ENCODE results near the gene HOMER3. TPM values are rescaled to one million over a fixed set of nuclear protein-coding genes. Genes with fewer than 3 reads are reported as not detected.

Gene HOMER3
- total and polyA plus RNA-seq, 2 experiments from 2014 or later = 16.7 to 38.4 TPM

GRCh38 chr19:18901491-18901890, 39.5 kb downstream of the HOMER3 start (continued):
- TF ChIP-seq ETS1 (IDR thresholded peaks at IDR 0.05) (no peak), EZH2phosphoT487 (IDR thresholded peaks at IDR 0.05; ENCODE audit: unreplicated experiment) (no peak), JUNB (IDR thresholded peaks at IDR 0.05; ENCODE audit: unreplicated experiment) (no peak), CREB1 (CRISPR knock-in tag; IDR thresholded peaks at IDR 0.05; ENCODE audit: low read depth) (no peak), STAT1 (IDR thresholded peaks at IDR 0.05; ENCODE audit: unreplicated experiment) (no peak), REST (IDR thresholded peaks at IDR 0.05; ENCODE audit: unreplicated experiment) (no peak), CTCF (conservative IDR thresholded peaks at IDR 0.05; ENCODE audit: low read depth in 2 of 2) (no peak), POLR2AphosphoS5 (IDR thresholded peaks at IDR 0.05; ENCODE audit: low read depth) (no peak), EZH2 (IDR thresholded peaks at IDR 0.05; ENCODE audit: low read depth, unreplicated experiment) (no peak), ZNF331 (CRISPR knock-in tag; IDR thresholded peaks at IDR 0.05; ENCODE audit: low read depth) (no peak)

- ATAC-seq (no peak), DNase-seq (ENCODE audit: low spot score) (no peak)
- no peak overlapping the region for H3K4me2 ChIP-seq
- H3F3A ChIP-seq (replicated peaks; ENCODE audit: low read depth) = peaks cover 2% of the 10 kb centered on the region; the same call in 1 of the 2 replicates
- H3K9me2 ChIP-seq (ENCODE audit: insufficient read depth) = no peaks in the 10 kb centered on the region
- no peaks in the 10 kb centered on the region; the same call in 1 of the 2 replicates for H4K20me1 ChIP-seq (replicated peaks; ENCODE audit: insufficient read depth)
- H3K79me2 ChIP-seq (replicated peaks; ENCODE audit: insufficient read depth) = no peaks in the 10 kb centered on the region
- Mint-ChIP-seq H3K27me3 (ENCODE audit: insufficient read depth, low read depth, poor library complexity) (peaks cover 18% of the 10 kb centered on the region), H3K36me3 (ENCODE audit: low read depth) (peaks cover 9% of the 10 kb centered on the region), H3K9me3 (no peaks in the 10 kb centered on the region), H3K27ac (no peak overlapping the region), H3K4me3 (no peak overlapping the region), H3K4me1 (no peaks in the 10 kb centered on the region)
- H3K4me3 ChIP-seq = no peak overlapping the region
- H2AFZ ChIP-seq = no peak overlapping the region
- no peaks in the 10 kb centered on the region for H3K4me1 ChIP-seq (ENCODE audit: insufficient read depth)
- H3K36me3 ChIP-seq (ENCODE audit: insufficient read depth) = no peaks in the 10 kb centered on the region
- no peak overlapping the region for H3K27ac ChIP-seq (ENCODE audit: low read depth)
- peaks cover 16% of the 10 kb centered on the region for H3K27me3 ChIP-seq (ENCODE audit: insufficient read depth)
- TF ChIP-seq EZH2 (IDR thresholded peaks at IDR 0.05; ENCODE audit: low read depth, unreplicated experiment) (no peak), NANOG (IDR thresholded peaks at IDR 0.05; ENCODE audit: borderline replicate concordance) (no peak), ETS1 (IDR thresholded peaks at IDR 0.05) (no peak), EZH2phosphoT487 (IDR thresholded peaks at IDR 0.05; ENCODE audit: unreplicated experiment) (no peak)
Observed at GRCh38 chr19:18900700-18901481, 40.1 kb downstream of the HOMER3 start.

All from GM23338 (cell line).